Esophagus (tissue), 2 donors: Measurements from ENCODE around the gene MYZAP. TPM values are rescaled to one million over a fixed set of nuclear protein-coding genes. Genes with fewer than 3 reads are reported as not detected.

ENCODE experiments used
- H3K27ac ChIP-seq, 2 donors: one replicate each; pipeline ENCODE4 v1.5.1; 2013; ENCODE audit warnings: low read depth in 2 of 2, mild to moderate bottlenecking in 2 of 2, inconsistent platforms in 1 of 2, low read length in 1 of 2, moderate library complexity in 1 of 2
- H3K27me3 ChIP-seq, 2 donors: one replicate each; pipeline ENCODE4 v1.6.1; 2013; ENCODE audit warnings: low read length in 2 of 2, control low read depth in 1 of 2, mild to moderate bottlenecking in 1 of 2; ENCODE audit not compliant: insufficient read depth in 2 of 2, control insufficient read depth in 1 of 2
- H3K36me3 ChIP-seq, 2 donors: one replicate each; pipeline ENCODE4 v1.6.1; 2013; ENCODE audit warnings: low read length in 1 of 2; ENCODE audit not compliant: control insufficient read depth in 2 of 2, insufficient read depth in 2 of 2
- H3K4me1 ChIP-seq, 2 donors: one replicate each; pipeline ENCODE4 v1.6.1; 2013; ENCODE audit warnings: low read length in 1 of 2; ENCODE audit not compliant: control insufficient read depth in 2 of 2, insufficient read depth in 2 of 2
- H3K4me3 ChIP-seq, 2 donors: one replicate each; pipeline ENCODE4 v1.5.1; 2013; ENCODE audit warnings: low read length in 2 of 2, mild to moderate bottlenecking in 2 of 2, low read depth in 1 of 2, moderate library complexity in 1 of 2
- H3K9me3 ChIP-seq, 2 donors: one replicate each; pipeline ENCODE4 v1.6.1; 2013; ENCODE audit warnings: mild to moderate bottlenecking in 2 of 2, low read depth in 1 of 2, low read length in 1 of 2, moderate library complexity in 1 of 2; ENCODE audit not compliant: control insufficient read depth in 2 of 2, insufficient read depth in 1 of 2
- WGBS, 2 donors: extraction: QIAGEN DNeasy Blood & Tissue Kit; methylation state at CpG; one replicate each; pipeline ENCODE4 v1.1.7; 2013; 5-methylcytosine and 5-hydroxymethylcytosine counted together
- polyA plus RNA-seq, 2 donors: library from polyadenylated mRNA; stranded (reverse); fragments of 200-250 nt; gene quantifications; one replicate each; pipeline ENCODE4 v1.2.3, GENCODE V29; 2013
- donor health status: healthy with polysubstance abuse.
- donor health status: Bipolar disorder and iron deficiency.

MYZAP gene, protein sequence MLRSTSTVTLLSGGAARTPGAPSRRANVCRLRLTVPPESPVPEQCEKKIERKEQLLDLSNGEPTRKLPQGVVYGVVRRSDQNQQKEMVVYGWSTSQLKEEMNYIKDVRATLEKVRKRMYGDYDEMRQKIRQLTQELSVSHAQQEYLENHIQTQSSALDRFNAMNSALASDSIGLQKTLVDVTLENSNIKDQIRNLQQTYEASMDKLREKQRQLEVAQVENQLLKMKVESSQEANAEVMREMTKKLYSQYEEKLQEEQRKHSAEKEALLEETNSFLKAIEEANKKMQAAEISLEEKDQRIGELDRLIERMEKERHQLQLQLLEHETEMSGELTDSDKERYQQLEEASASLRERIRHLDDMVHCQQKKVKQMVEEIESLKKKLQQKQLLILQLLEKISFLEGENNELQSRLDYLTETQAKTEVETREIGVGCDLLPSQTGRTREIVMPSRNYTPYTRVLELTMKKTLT
- 10 to 100 TPM; 38.2 to 71.6 TPM for polyA plus RNA-seq

DNA sequence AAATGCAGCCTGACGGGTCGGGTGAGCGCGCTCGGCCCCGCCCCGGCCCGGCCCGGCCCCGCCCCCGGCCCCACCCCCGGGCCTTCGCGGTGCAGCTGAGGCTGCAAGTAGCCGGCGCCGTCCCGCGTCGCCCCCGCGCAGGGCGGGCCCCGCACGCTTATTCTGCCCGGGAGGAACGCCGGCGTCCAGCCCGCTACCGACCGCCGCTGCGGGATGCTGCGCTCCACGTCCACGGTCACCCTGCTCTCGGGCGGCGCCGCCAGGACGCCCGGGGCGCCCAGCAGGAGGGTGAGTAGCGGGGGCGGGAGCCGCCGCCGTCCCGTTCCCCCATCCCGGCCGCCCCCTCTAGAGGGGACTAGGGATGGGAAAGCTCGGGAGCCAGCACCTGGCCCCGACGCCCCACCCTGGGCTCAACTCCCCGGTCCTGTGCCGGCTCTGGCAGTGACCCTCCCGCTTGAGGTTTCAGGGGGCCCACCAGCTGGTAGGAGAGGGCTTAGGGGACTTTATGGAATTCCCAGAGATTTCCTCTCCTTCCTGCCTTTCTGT lies at the start of gene MYZAP:
Gene MYZAP, plus strand, starts transcription at position 83 of the 546 bp plus-strand sequence. Its CDS starts 131 bp downstream, at position 214.
- Histone ChIP-seq H3K36me3 (no peaks in the 10 kb centered on the region), H3K27me3 (no peaks in the 10 kb centered on the region), H3K4me3 (peak within 1 kb of the TSS; percentile 73 to 78), H3K27ac (peak within 1 kb of the TSS; percentile 68 to 91), H3K9me3 (no peaks in the 10 kb centered on the region), H3K4me1 (peaks cover 4 to 14% of the 10 kb centered on the region in 2 donors)
- 2% methylated on average over 28 to 58 of the region's 58 CpGs for WGBS, 2 donors

GRCh38 chr15:57542505-57542817 lies 49.2 kb upstream of the MYZAP start:
- peaks cover 4 to 5% of the 10 kb centered on the region in 2 donors for H3K36me3 ChIP-seq
- H3K9me3 ChIP-seq = peaks cover 0 to 3% of the 10 kb centered on the region in 2 donors
- H3K27me3 ChIP-seq = no peaks in the 10 kb centered on the region

GRCh38 chr15:57544848-57545480 lies 46.7 kb upstream of the MYZAP start:
- Histone ChIP-seq H3K4me1 (peaks cover 0 to 5% of the 10 kb centered on the region in 2 donors), H3K27ac (no peak overlapping the region), H3K4me3 (no peak overlapping the region), H3K9me3 (peaks cover 0 to 3% of the 10 kb centered on the region in 2 donors), H3K27me3 (no peaks in the 10 kb centered on the region), H3K36me3 (peaks cover 4 to 6% of the 10 kb centered on the region in 2 donors)
- WGBS, 2 donors = 81 to 89% methylated on average over 11 of the region's 11 CpGs

More at GRCh38 chr15:57542505-57542817, 49.2 kb upstream of the MYZAP start:
- Histone ChIP-seq H3K4me3 (no peak overlapping the region), H3K27ac (no peak overlapping the region), H3K4me1 (peaks cover 0 to 2% of the 10 kb centered on the region in 2 donors)
- WGBS, 2 donors = 18 to 43% methylated on average over 4 of the region's 4 CpGs

- H3K4me1 ChIP-seq = peaks cover 0 to 6% of the 10 kb centered on the region in 2 donors
- H3K27ac ChIP-seq = no peak overlapping the region
- H3K9me3 ChIP-seq = peaks cover 0 to 3% of the 10 kb centered on the region in 2 donors
- 92 to 93% methylated on average over 8 of the region's 8 CpGs for WGBS, 2 donors
- no peaks in the 10 kb centered on the region for H3K27me3 ChIP-seq
- peaks cover 4 to 6% of the 10 kb centered on the region in 2 donors for H3K36me3 ChIP-seq
- H3K4me3 ChIP-seq = no peak overlapping the region
These were observed 45.7 kb upstream of the MYZAP start for GRCh38 chr15:57545995-57546394.

DNA sequence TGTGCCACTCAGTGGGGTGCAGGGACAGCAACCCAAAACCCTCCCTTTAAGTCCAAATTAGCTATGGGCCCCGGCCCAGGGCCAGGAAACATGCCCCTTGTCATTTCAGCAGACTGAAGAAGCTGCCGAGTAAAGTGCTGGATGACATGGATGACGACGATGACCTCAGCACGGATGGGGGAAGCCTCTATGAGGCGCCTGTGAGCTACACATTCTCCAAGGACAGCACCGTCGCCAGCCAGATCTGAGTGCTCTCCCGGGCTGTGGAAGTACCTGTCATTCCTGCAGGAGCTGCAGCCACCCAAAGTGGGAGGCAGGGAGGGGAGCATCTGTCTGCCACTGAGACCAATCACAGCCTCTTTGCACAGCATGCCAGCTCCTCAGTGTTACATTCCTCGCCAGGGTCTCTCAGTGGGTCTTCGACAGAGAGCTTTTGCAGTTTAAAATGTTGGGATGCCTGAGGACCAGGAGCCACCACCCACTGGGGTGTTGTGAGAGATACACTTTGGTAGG lies 44.4 kb upstream of the MYZAP start:
- Histone ChIP-seq H3K36me3 (peaks cover 4% of the 10 kb centered on the region in 2 donors), H3K27me3 (no peaks in the 10 kb centered on the region), H3K9me3 (no peaks in the 10 kb centered on the region), H3K4me3 (no peak overlapping the region), H3K27ac (no peak overlapping the region), H3K4me1 (peaks cover 0 to 8% of the 10 kb centered on the region in 2 donors)
- 84 to 91% methylated on average over 11 of the region's 11 CpGs for WGBS, 2 donors

DNA sequence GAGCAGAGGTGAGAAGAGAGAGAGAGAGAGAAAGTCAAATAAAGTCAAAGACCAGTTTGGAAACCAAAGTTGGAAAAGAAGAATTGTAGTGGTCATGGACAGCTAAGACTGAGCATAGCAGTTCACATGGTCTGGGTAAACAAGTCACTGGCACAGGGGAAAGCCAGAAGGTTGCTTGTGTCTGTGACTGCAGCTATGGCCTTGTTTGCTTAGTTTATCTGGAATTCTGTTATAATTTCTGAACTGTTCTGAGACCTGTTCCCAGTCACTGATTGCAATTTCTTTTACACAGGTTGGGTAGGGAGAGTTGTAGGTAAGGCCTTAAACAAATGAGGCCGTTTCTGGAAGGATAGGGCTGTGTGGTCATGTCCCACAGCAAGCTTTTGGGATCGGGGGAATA lies 43.4 kb upstream of the MYZAP start:
- H3K4me1 ChIP-seq = peaks cover 0 to 8% of the 10 kb centered on the region in 2 donors
- no peaks in the 10 kb centered on the region for H3K9me3 ChIP-seq
- H3K27me3 ChIP-seq = no peaks in the 10 kb centered on the region
- peaks cover 4% of the 10 kb centered on the region in 2 donors for H3K36me3 ChIP-seq
- H3K27ac ChIP-seq = no peak overlapping the region
- 50 to 64% methylated on average over 2 of the region's 2 CpGs for WGBS, 2 donors
- H3K4me3 ChIP-seq = no peak overlapping the region

DNA sequence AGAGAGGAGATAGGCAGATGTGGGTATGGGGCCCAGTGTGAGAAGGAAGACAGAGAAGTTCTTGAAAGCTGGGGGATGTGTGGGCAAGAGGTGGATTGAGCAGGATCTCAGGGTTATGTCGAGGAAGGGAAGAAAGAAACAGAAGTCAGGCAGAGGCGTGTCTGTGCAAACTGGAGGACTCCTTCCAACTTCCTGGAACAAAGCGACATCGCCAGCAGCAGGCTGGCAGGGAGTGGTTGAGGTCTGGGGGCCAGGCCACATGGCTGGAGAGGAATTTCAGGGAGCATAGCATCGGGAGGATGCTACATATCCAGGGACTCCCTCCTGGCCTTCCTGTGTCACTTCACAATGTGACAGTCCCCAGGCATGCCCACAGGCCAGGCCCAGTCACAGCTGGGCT lies 42.9 kb upstream of the MYZAP start:
- Histone ChIP-seq H3K27ac (peak overlapping the region in 1 of 2 donors; percentile 37), H3K36me3 (peaks cover 4% of the 10 kb centered on the region in 2 donors), H3K4me3 (no peak overlapping the region), H3K4me1 (peaks cover 0 to 8% of the 10 kb centered on the region in 2 donors), H3K9me3 (no peaks in the 10 kb centered on the region), H3K27me3 (no peaks in the 10 kb centered on the region)
- WGBS, 2 donors = 44 to 49% methylated on average over 5 of the region's 5 CpGs

- Histone ChIP-seq H3K4me3 (no peak overlapping the region), H3K4me1 (peaks cover 3 to 8% of the 10 kb centered on the region in 2 donors), H3K36me3 (peaks cover 4% of the 10 kb centered on the region in 2 donors), H3K27ac (no peak overlapping the region), H3K9me3 (no peaks in the 10 kb centered on the region), H3K27me3 (no peaks in the 10 kb centered on the region)
- WGBS, 2 donors = 81 to 90% methylated on average over 6 of the region's 6 CpGs
These were observed 41.8 kb upstream of the MYZAP start for GRCh38 chr15:57549935-57550334.

DNA sequence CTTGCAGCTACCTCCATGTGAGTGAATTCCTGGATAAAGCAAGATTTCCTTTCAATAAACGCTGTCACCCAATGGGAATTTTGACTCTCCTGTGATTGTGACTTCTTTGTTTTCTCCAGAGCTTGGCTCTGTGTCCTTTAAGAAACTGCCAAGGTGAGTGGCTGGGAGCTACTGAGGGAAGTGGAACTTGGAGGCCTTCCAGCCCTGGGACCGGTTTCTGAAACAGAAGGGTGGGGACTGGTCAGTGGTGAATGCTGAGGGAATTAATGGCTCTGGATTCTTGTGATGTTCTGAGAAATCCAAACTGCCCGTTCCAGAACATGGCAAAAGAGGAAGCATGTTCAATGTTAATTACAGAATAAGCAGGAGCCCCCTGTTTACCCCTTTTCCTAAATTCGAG lies 41.1 kb upstream of the MYZAP start:
- Histone ChIP-seq H3K36me3 (peaks cover 4% of the 10 kb centered on the region in 2 donors), H3K4me3 (no peak overlapping the region), H3K4me1 (peaks cover 6 to 8% of the 10 kb centered on the region in 2 donors), H3K27ac (no peak overlapping the region), H3K9me3 (no peaks in the 10 kb centered on the region), H3K27me3 (no peaks in the 10 kb centered on the region)
- WGBS, 2 donors = 39 to 50% methylated on average over 4 of the region's 4 CpGs
